B cell (primary cell): Measurements from ENCODE around the gene WWC2. TPM values are rescaled to one million over a fixed set of nuclear protein-coding genes. Genes with fewer than 3 reads are reported as not detected.

Experiments
- ATAC-seq: fragments of 200-7000 bp; cut with Tn5 transposase; one replicate; pipeline ENCODE4 v1.10.0; 2021; ENCODE audit warnings: low read depth, mild to moderate bottlenecking, moderate number of reproducible peaks, moderate library complexity
- CTCF ChIA-PET: fragments of 350-600 bp; sonication (Branson Sonifier 250); formaldehyde crosslinking; loops from one replicate; lab custom pipeline; 2021; ENCODE audit warnings: antibody characterized with exemption, inconsistent platforms; lab: Charles Lee
- POLR2A ChIA-PET: fragments of 350-600 bp; sonication (Branson Sonifier 250); formaldehyde crosslinking; loops from one replicate; lab custom pipeline; 2021; ENCODE audit warnings: antibody characterized with exemption; lab: Charles Lee
- DNase-seq: peaks from one replicate; pipeline ENCODE4 v3.0.0; 2013
- H2AFZ ChIP-seq: 2 replicates; pipeline ENCODE4 v1.6.1; 2012; ENCODE audit warnings: mild to moderate bottlenecking, low read depth, low read length; ENCODE audit not compliant: insufficient read depth, poor library complexity, severe bottlenecking
- H3K27ac ChIP-seq, 2 donors: 1 replicate in 1 of 2; 2 replicates in 1 of 2; pipeline ENCODE4 v1.5.1; 2012 to 2013; ENCODE audit warnings: low read length in 2 of 2, mild to moderate bottlenecking in 2 of 2, moderate library complexity in 1 of 2
- H3K27me3 ChIP-seq, 4 experiments: fragments of 200-600 bp in 1 of 4; sonication (generic) in 1 of 4; replicated peaks in 1 of 4; 1 replicate in 2 of 4; 2 replicates in 2 of 4; pipeline versions ENCODE4 v1.6.1 to v1.7.0; 2013 to 2016; ENCODE audit warnings: low read length in 3 of 4, mild to moderate bottlenecking in 2 of 4, mixed read lengths in 1 of 4, moderate library complexity in 1 of 4; ENCODE audit not compliant: insufficient read depth in 4 of 4, control insufficient read depth in 3 of 4; ENCODE audit errors: control extremely low read depth in 1 of 4
- H3K36me3 ChIP-seq, 2 experiments: replicated peaks in 1 of 2; 1 replicate in 1 of 2; 2 replicates in 1 of 2; pipeline versions ENCODE4 v1.6.1 to v1.7.1; 2013; ENCODE audit warnings: low read length in 1 of 2; ENCODE audit not compliant: insufficient read depth in 2 of 2, control insufficient read depth in 1 of 2; ENCODE audit errors: control extremely low read depth in 1 of 2, extremely low read depth in 1 of 2
- H3K4me1 ChIP-seq, 2 donors: fragments of 200-600 bp in 1 of 2; sonication (generic) in 1 of 2; 1 replicate in 1 of 2; 2 replicates in 1 of 2; pipeline versions ENCODE4 v1.5.1 to v1.6.1; 2013 to 2017; ENCODE audit warnings: low read length in 2 of 2; ENCODE audit not compliant: control insufficient read depth in 2 of 2, insufficient read depth in 2 of 2
- H3K4me2 ChIP-seq: replicated peaks from 2 replicates; pipeline ENCODE3; 2012; ENCODE audit warnings: mild to moderate bottlenecking, low read depth, low read length; ENCODE audit not compliant: poor library complexity, severe bottlenecking
- H3K4me3 ChIP-seq, 5 experiments: fragments of 200-600 bp in 1 of 5; sonication (generic) in 1 of 5; 1 replicate in 3 of 5; 2 replicates in 2 of 5; pipeline versions ENCODE4 v1.5.1 to v1.7.0; 2011 to 2016; ENCODE audit warnings: low read length in 4 of 5, mild to moderate bottlenecking in 4 of 5, low read depth in 2 of 5, control low read depth in 1 of 5, moderate library complexity in 1 of 5; ENCODE audit not compliant: insufficient read depth in 1 of 5; ENCODE audit errors: control extremely low read depth in 1 of 5, extremely low read depth in 1 of 5
- H3K79me2 ChIP-seq: fragments of 200-600 bp; sonication (generic); one replicate; pipeline ENCODE4 v1.6.0; 2016; ENCODE audit warnings: low read length; ENCODE audit not compliant: control insufficient read depth, insufficient read depth
- H3K9ac ChIP-seq: fragments of 200-600 bp; sonication (generic); 2 replicates; pipeline ENCODE4 v1.6.1; 2017; ENCODE audit warnings: mild to moderate bottlenecking, low read length, moderate library complexity
- H3K9me3 ChIP-seq, 3 donors: one replicate each; pipeline versions ENCODE4 v1.6.1 to v1.7.1; 2013; ENCODE audit warnings: low read length in 2 of 3; ENCODE audit not compliant: control insufficient read depth in 2 of 3, insufficient read depth in 1 of 3; ENCODE audit errors: control extremely low read depth in 1 of 3
- H4K20me1 ChIP-seq: 2 replicates; pipeline ENCODE4 v1.6.0; 2012; ENCODE audit warnings: mild to moderate bottlenecking, low read length; ENCODE audit not compliant: insufficient read depth, control insufficient read depth, poor library complexity, severe bottlenecking
- H3K27ac Mint-ChIP-seq: one replicate; pipeline ENCODE4 v1.8.0; 2021; ENCODE audit warnings: mixed read lengths
- H3K27me3 Mint-ChIP-seq: one replicate; pipeline ENCODE4 v1.8.0; 2021; ENCODE audit warnings: mixed read lengths
- H3K4me1 Mint-ChIP-seq: one replicate; pipeline ENCODE4 v1.8.0; 2021; ENCODE audit warnings: mixed read lengths
- H3K4me3 Mint-ChIP-seq: one replicate; pipeline ENCODE4 v1.8.0; 2021; ENCODE audit warnings: mixed read lengths
- H3K9me3 Mint-ChIP-seq: one replicate; pipeline ENCODE4 v1.8.0; 2022; ENCODE audit warnings: mixed read lengths; ENCODE audit not compliant: insufficient read depth
- EZH2 ChIP-seq: IDR thresholded peaks from 2 replicates; pipeline ENCODE4 v1.6.1; 2012; ENCODE audit warnings: borderline replicate concordance, low read depth, mild to moderate bottlenecking, moderate library complexity, low read length; ENCODE audit not compliant: insufficient read depth, poor library complexity, severe bottlenecking
- WGBS: methylation state at CpG from one replicate; pipeline ENCODE4 v1.1.5; 2013; ENCODE audit warnings: missing lambda C conversion rate; ENCODE audit not compliant: insufficient coverage; 5-methylcytosine and 5-hydroxymethylcytosine counted together
- intact Hi-C: fragments of 100-400 bp; cut with micrococcal nuclease; formaldehyde crosslinking; loops from one replicate; pipeline ENCODE4 v1.10.0; 2022
- polyA plus RNA-seq: library from polyadenylated mRNA; depleted of rRNA; stranded (reverse); fragments of >200 nt; gene quantifications from 2 replicates; pipeline ENCODE4 v1.2.3, GENCODE V29; 2012
- total RNA-seq, 2 donors: library from RNA; stranded (reverse); fragments of 120-200 nt in 1 of 2; gene quantifications; 1 replicate in 1 of 2; 2 replicates in 1 of 2; pipeline versions ENCODE4 v1.2.3 to v1.2.4, GENCODE V29; 2013 to 2022
- TF ChIP-seq, protein P1 (sequence below): fragments of 200-600 bp; IDR thresholded peaks from one replicate; pipeline ENCODE4 v1.8.0; 2022; ENCODE audit warnings: antibody characterized with exemption, mild to moderate bottlenecking

Gene WWC2
- total and polyA plus RNA-seq, 2 donors (not counting 1 experiment from before 2014, with no cell fraction given), result 0.07 to 0.32 TPM

DNA sequence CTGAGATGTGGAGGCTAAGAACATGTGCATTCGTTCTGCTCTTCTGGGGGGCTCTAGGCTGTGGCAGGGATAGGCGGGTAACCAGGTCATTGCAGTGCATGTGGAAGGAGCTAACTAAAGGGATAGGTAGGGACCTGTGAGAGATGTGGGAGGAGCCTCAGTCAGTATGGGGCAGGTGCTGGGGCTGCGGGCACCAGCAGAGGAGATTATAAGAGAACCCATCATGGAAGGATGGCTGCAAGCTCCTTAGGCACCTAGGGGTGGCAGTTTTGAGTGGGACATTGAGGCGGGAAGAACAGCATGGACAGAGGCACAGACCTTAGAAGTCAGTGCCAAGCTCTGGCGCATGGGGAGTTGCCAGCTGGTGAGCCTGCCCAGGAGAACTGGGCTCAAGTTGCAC lies 213.8 kb downstream of the WWC2 start:
- H3K4me3 Mint-ChIP-seq, result no peak overlapping the region
- Histone ChIP-seq H3K4me2 (no peak overlapping the region), H4K20me1 (no peaks in the 10 kb centered on the region), H3K27ac (no peak overlapping the region), H3K4me3 (no peak overlapping the region), H3K36me3 (no peaks in the 10 kb centered on the region), H3K9me3 (no peaks in the 10 kb centered on the region), H3K79me2 (no peaks in the 10 kb centered on the region), H3K9ac (no peak overlapping the region), H3K4me1 (no peaks in the 10 kb centered on the region), H3K27me3 (peaks cover 0 to 2% (median 0%) of the 10 kb centered on the region in 4 experiments), H2AFZ (no peak overlapping the region)
- H3K27ac Mint-ChIP-seq, result no peak overlapping the region
- DNase-seq (no peak), ATAC-seq (no peak)
- CTCF ChIA-PET, result no interaction called here
- peaks cover 11% of the 10 kb centered on the region for H3K27me3 Mint-ChIP-seq
- POLR2A ChIA-PET, result no interaction called here
- H3K4me1 Mint-ChIP-seq, result no peaks in the 10 kb centered on the region
- intact Hi-C loops, result no loop called here
- WGBS, result 90% methylated on average over 5 of the region's 5 CpGs
- no peaks in the 10 kb centered on the region for H3K9me3 Mint-ChIP-seq
- TF ChIP-seq EZH2, result no peak
- TF ChIP-seq, protein P1, sequence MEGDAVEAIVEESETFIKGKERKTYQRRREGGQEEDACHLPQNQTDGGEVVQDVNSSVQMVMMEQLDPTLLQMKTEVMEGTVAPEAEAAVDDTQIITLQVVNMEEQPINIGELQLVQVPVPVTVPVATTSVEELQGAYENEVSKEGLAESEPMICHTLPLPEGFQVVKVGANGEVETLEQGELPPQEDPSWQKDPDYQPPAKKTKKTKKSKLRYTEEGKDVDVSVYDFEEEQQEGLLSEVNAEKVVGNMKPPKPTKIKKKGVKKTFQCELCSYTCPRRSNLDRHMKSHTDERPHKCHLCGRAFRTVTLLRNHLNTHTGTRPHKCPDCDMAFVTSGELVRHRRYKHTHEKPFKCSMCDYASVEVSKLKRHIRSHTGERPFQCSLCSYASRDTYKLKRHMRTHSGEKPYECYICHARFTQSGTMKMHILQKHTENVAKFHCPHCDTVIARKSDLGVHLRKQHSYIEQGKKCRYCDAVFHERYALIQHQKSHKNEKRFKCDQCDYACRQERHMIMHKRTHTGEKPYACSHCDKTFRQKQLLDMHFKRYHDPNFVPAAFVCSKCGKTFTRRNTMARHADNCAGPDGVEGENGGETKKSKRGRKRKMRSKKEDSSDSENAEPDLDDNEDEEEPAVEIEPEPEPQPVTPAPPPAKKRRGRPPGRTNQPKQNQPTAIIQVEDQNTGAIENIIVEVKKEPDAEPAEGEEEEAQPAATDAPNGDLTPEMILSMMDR, result no peak

DNA sequence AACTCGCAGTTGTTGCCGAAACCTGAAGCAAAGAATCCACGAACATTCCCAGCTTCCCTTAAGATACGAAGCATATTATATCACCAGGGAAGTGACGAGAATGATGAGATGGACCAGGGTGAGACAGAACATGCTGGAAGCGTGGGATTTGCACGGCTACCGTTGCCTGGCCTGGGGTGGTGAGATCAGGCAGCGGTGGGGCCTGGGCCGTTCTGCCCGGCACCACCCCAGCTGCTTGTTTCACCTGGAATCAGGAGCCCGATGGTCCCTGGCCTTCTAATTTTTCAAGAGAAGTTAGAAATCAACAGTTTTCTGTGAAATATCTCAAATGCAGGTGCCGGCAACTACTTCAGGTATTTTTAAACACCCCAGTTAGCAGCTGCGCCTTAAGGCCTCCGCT lies 215.3 kb downstream of the WWC2 start:
- no peak overlapping the region for H3K4me2 ChIP-seq
- H3K4me1 Mint-ChIP-seq, result no peaks in the 10 kb centered on the region
- TF ChIP-seq, protein P1, result no peak
- no peak for TF ChIP-seq EZH2
- ATAC-seq (no peak), DNase-seq (no peak)
- H3K9ac ChIP-seq, result no peak overlapping the region
- no peaks in the 10 kb centered on the region for H3K79me2 ChIP-seq
- WGBS, result 96% methylated on average over 14 of the region's 15 CpGs
- H2AFZ ChIP-seq, result no peak overlapping the region
- CTCF ChIA-PET, result no interaction called here
- POLR2A ChIA-PET, result no interaction called here
- no peak overlapping the region for H3K27ac ChIP-seq
- H3K4me1 ChIP-seq, result no peaks in the 10 kb centered on the region
- peaks cover 14% of the 10 kb centered on the region for H3K27me3 Mint-ChIP-seq
- no peak overlapping the region for H3K4me3 Mint-ChIP-seq
- H3K9me3 ChIP-seq, result no peaks in the 10 kb centered on the region
- no peaks in the 10 kb centered on the region for H3K9me3 Mint-ChIP-seq
- no peak overlapping the region for H3K4me3 ChIP-seq
- intact Hi-C loops, result no loop called here
- H3K27ac Mint-ChIP-seq, result no peak overlapping the region
- H4K20me1 ChIP-seq, result no peaks in the 10 kb centered on the region
- no peaks in the 10 kb centered on the region for H3K36me3 ChIP-seq
- peaks cover 0 to under 1% (median 0%) of the 10 kb centered on the region in 4 experiments for H3K27me3 ChIP-seq
